Right lobe of liver (tissue), 4 donors: ENCODE data around the gene CXCL1.

ENCODE experiments used
- POLR2A ChIP-seq: fragments of 450-650 bp; IDR thresholded peaks from one replicate; pipeline ENCODE4 v1.6.1; 2017; ENCODE audit warnings: antibody characterized with exemption, mild to moderate bottlenecking
- TF ChIP-seq, protein P1 (sequence below), 4 donors: fragments of 200-600 bp in 3 of 4; fragments of 450-650 bp in 1 of 4; IDR thresholded peaks; one replicate each; pipeline versions ENCODE4 v1.5.1 to v1.8.0; 2016 to 2022; ENCODE audit warnings: antibody characterized with exemption in 4 of 4, mild to moderate bottlenecking in 2 of 4
- donor health status: DM: no; HTN: no; CAD: no.
- donor health status: DM: no; HTN: no; CAD: no.
- donor health status: DM: no; HTN: yes; CAD: no.

DNA sequence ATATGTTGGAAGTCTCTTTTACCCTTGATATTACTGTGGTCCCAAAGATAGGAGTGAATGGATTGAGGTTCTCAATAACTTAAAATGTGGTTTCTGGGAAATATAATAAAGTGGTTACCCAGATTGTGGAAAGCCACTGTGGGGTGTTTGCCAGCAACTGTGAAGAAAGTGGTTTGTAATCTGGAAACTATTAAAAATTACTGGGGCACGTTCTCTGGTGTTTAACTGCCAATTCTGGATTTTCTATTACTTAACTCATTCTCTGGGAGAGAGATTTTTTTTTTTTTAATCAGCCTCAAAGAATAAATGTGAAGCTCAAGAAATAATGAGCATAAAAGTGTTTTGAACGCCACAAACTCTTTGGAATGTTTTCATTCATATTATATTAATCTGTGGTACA is 37.6 kb upstream of the CXCL1 start:
- no peak for TF ChIP-seq POLR2A
- TF ChIP-seq, protein P1, sequence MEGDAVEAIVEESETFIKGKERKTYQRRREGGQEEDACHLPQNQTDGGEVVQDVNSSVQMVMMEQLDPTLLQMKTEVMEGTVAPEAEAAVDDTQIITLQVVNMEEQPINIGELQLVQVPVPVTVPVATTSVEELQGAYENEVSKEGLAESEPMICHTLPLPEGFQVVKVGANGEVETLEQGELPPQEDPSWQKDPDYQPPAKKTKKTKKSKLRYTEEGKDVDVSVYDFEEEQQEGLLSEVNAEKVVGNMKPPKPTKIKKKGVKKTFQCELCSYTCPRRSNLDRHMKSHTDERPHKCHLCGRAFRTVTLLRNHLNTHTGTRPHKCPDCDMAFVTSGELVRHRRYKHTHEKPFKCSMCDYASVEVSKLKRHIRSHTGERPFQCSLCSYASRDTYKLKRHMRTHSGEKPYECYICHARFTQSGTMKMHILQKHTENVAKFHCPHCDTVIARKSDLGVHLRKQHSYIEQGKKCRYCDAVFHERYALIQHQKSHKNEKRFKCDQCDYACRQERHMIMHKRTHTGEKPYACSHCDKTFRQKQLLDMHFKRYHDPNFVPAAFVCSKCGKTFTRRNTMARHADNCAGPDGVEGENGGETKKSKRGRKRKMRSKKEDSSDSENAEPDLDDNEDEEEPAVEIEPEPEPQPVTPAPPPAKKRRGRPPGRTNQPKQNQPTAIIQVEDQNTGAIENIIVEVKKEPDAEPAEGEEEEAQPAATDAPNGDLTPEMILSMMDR (IDR thresholded peaks at IDR 0.05), result no peak
